GM10266 (cell line): ENCODE data around the gene ZNF138.
"Not testable (repeated sequence)": the region's sequence is repeated elsewhere in the genome, so short reads cannot be mapped to it uniquely, and the experiment has no call there.

Experiments used
- DNase-seq: peaks from one replicate; pipeline ENCODE4 v3.0.0; 2012; ENCODE audit errors: extremely low spot score
- CTCF ChIP-seq: IDR thresholded peaks from 2 replicates; pipeline ENCODE4 v1.5.1; 2012; ENCODE audit warnings: mild to moderate bottlenecking, low read depth; ENCODE audit not compliant: control insufficient read depth, insufficient read depth; ENCODE audit errors: missing control alignments

Gene ZNF138

DNA sequence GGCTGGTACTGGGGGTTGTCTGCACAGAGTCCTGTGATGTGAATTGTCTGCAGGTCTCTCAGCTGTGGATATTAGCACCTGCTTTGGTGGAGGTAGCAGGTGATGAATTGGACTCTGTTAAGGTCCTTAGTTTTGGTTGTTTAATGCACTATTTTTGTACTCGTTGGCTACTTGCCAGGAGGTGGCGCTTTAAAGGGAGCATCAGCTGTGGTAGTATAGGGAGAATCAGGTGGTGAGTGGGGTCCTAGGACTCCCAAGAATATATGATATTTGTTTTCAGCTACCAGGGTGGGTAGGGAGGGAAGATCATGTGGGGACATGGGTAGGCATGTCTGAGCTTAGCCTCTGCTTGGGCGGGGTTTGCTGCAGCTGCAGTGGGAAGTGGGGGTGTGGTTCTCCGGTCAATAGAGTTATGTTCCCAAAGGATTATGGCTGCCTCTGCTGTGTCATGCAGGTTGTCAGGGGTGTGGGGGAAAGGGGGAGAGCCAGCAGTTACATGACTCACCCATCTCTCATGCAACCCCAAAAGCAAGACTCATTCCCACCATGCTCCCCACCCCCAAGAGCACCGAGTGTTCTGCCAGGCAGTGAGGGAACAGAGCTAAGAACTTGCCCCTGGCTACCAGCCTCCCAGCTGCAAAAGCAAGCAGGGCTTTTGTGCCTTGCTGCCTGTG is 55.2 kb downstream of the ZNF138 start:
- TF ChIP-seq CTCF = no peak
- DNase-seq = no peak

DNA sequence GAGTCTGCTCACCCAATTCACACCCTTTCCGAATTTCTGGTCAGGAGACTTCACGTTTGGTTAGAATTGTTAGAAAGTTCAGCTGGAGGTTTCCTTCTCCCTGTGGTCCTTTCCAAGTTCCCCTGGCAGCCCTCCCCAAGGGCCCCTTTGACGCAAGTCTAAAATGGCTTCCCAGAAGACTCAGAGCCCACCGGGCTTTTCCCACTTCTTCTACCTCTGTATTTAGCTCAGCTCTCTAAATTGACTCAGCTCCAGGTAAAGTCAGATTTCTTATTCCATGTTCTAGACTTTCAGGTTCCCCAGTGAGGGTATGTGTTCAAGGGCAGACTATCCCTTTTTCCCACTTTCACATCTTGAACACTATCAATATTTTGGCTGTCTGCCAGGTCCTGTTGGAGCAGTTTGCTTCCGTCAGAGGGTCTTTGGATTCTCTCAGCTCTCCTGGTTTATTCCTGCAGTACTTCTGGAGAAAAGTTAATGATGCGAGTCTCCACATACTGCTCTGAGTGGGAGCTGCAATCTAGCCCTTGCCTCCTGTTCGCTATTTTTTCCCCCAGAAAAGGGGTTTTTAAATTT is 55.8 kb downstream of the ZNF138 start:
- no peak for TF ChIP-seq CTCF
- DNase-seq = no peak

DNA sequence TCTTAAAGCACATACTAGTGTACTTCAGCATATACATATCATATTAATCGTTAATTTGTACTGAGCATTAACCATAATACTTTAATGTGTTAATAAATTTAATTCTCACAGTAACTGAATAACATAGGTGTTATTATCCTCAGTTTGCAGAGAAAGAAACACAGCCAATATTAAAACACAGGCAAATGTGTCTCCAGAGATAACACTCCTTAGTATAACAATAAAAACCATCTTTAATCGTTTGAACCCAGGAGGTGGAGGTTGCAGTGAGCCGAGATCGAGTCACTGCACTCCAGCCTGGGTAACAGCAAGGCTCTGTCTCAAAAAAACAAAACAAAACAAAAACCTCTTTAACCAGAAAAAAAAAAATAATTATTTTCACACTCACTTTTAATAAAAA is 59.5 kb downstream of the ZNF138 start:
- DNase-seq = no peak
- TF ChIP-seq CTCF = no peak

DNA sequence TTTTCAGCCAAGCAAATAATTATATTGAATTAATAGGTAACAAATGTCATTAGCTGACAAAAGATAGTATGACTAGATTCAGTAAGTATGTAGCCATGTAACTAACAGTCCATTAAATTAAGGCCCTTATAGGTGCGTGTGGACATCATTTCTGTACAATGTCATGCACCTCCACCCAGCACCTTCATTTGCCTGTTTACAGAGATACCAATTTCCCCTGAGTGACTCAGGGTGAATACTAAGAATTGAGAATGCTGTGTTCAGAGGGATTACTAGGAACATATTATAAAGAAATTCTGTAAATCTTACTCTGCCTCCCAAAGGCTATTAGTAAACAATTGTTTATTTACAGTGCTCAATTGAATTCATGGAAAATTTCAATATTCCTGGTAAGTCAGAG is 60.7 kb downstream of the ZNF138 start:
- no peak for DNase-seq
- TF ChIP-seq CTCF = no peak

DNA sequence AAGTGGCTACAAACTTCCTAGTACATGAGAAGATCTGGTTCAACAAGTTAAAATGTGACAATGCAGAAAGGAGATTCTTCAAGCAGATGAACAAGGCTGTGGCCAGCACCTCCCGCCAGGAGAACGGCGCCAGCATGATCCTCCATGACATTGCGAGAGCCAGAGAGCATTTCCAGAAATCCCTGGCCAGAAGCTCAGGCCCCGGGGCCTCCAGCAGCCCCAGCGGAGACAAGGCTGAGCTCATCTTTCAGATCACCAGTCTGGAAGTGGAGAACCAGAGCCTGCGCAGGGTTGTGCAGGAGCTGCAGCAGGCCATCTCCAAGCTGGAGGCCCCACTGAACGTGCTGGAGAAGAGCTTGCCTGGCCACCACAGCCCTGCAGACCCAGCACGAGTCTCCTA is 68.8 kb downstream of the ZNF138 start:
- TF ChIP-seq CTCF = no peak
- DNase-seq = no peak

- DNase-seq = not testable (repeated sequence)
Observed at GRCh38 chr7:64863530-64863929, 69.3 kb downstream of the ZNF138 start.

DNA sequence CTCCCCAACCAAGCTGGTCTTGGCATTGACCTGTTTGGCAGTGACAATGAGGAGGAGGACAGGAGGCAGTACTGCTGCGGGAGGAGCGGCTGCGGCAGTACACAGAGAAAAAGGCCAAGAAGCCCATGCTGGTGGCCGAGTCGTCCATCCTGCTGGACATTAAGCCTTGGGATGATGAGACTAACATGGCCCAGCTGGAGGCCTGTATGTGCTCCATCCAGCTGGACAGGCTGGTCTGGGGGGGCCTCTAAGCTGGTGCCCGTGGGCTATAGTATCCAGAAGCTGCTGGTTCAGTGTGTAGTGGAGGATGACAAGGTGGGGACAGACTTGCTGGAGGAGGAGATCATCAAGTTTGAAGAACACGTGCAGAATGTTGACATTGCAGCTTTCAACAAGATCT is 69.7 kb downstream of the ZNF138 start:
- no peak for DNase-seq
- TF ChIP-seq CTCF = no peak

DNA sequence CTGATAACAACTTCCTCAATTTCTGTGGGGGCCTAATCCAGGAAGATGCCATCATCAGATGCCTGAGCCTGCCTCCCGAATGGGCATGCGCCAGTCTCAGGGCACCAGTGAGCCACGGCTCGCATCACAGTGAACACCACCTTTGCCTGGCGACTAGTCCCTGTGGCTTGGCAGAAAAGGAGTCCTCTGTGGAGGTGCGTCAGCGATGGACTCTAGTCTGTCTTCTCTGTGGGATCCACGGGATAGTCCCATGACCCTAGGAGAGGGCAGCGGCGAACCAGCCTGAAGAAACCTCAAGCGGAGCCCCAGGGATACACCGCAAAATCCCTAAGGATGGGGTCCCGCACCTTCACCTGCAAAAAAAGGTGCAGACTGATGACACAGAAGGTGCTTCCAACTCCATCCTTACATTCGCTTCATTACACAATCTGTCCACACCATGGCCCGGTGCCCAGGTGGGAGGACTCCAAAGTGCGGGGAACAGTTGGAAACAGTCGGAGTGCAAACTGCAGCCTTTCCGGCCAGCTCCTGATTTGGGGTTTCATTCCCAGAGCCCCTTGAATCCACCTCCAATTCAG is 73.7 kb downstream of the ZNF138 start:
- no peak for TF ChIP-seq CTCF
- DNase-seq = no peak
